NCI-H2196 treated with DMSO at 0.1 percent for 48 hours (cell line): ENCODE measurements around the gene NUP214.
"Not testable (repeated sequence)": the region's sequence is repeated elsewhere in the genome, so short reads cannot be mapped to it uniquely, and the experiment has no call there.

Experiments
- DNase-seq: peaks from one replicate; lab custom pipeline; 2025; ENCODE audit not compliant: unreplicated experiment; lab: John Stamatoyannopoulos, UW

NUP214 gene

DNA sequence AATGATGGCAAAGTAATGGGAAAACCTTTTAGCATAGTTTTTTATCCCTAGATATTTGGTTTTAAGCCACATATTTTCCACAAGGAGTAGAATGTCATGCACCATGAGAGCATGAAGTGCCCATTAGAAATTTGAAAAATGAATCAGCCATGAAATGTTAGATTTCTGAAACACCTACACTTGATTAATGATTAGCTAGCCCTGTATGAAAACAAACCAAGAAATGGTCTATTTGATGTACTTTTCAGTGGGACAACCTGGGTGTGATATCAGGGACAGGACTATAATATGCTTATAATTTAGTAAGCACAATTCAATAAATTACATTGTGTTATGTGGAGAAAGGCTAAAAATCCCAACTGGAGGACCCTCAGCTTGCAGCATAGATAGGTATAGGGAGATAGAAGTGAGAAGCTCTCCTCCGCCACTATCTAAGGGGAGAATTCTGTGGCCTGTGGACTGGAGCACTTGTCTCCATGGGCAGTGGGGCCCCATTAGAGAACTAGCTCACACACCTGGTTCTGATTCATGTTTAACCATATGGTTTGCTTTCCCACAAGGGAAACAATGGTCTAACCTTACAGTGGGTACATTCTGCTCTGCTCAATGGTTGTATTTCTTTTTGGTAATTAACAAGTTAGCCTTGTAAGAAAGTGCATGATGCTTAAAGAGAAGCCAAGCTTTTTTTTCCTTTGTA is 35.2 kb downstream of the NUP214 start:
- no peak for DNase-seq

DNA sequence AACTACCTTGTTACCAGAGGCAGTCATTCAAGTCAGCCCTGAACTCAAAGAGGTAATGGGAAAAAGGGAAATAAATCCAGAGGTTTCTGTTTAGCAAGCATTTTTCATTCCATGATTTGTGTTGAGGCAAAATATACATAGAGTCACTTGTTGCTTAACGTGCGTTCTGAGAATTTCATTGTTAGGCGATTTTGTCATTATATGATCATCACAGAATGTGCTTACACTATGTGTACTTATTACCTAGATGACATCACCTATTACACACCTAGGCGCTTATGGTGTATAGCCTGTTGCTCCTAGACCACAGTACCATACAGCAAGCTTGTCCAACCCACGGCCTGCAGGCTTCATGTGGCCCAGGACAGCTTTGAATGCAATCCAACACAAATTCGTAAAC is 36.2 kb downstream of the NUP214 start:
- no peak for DNase-seq

DNA sequence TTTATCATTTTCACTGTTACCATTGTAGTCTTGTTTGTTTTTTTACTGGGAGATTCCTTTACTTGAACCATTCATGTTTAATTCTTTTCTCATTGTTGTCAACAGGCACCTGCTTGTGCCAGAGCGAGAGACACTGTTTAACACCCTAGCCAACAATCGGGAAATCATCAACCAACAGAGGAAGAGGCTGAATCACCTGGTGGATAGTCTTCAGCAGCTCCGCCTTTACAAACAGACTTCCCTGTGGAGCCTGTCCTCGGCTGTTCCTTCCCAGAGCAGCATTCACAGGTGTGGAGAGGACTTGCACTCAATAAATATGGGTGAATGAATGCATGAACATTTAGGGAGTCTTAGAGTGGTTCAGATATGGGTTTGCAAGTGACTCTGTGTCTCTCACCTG is 37.5 kb downstream of the NUP214 start:
- no peak for DNase-seq

DNA sequence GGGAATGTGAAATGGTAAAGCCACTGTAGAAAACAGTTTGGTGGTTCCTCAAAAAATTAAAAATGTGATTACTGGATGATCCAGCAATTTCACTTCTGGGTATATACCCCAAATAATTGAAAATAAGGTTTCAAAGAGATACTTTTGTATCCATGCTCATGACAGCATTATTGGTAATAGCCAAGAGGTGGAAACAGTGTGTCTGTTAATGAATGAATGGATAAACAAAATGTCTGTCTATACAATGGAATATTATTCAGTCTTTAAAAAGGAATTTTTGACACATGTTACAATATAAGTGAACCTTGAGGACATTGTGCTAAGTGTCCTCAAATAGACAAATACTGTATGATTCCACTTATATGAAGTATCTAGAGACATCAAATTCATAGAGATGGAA is 40.1 kb downstream of the NUP214 start:
- no peak for DNase-seq

DNA sequence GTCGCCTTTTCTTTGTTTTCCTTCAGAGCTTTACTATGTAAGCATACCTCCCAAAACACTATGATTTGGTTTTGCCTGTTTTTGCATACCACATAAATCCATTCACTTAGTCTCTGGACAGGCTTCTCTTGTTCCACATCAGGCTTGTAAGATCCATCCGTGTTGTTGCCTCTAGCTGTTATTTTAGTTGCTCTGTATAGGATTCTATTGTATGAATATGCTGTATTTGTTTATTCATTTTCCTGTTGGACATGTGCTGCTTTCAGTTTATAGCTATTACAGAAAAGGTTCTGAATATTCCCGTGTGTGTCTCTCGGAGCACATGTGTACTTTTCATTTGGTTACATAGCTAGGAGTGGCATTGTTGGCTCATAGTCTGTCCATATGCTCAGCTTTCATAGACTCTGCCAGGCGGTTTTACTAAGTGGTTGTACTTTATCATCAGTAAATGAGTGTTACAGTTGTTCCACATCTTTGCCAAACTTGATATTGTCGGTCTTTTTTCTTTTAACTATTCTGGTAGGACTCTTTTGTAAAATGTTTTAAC is 41.8 kb downstream of the NUP214 start:
- DNase-seq = peak; percentile 16

DNA sequence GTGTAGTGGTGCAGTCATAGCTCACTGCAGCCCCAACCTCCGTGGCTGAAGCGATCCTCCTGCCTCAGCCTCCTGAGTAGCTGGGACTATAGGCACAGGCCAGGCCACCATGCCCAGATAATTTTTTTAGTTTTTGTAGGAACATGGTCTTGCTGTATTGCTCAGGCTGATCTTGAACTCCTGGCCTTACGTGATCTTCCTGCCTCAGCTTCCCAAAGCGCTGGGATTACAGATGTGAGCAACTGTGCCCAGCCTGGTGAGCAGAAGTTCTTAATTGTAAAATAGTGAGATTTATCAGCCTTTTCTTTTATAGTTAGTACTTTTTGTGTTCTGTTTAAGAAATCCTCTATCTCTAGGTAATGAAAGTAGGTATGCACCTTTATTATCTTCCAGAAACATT is 42.5 kb downstream of the NUP214 start:
- DNase-seq = no peak

DNA sequence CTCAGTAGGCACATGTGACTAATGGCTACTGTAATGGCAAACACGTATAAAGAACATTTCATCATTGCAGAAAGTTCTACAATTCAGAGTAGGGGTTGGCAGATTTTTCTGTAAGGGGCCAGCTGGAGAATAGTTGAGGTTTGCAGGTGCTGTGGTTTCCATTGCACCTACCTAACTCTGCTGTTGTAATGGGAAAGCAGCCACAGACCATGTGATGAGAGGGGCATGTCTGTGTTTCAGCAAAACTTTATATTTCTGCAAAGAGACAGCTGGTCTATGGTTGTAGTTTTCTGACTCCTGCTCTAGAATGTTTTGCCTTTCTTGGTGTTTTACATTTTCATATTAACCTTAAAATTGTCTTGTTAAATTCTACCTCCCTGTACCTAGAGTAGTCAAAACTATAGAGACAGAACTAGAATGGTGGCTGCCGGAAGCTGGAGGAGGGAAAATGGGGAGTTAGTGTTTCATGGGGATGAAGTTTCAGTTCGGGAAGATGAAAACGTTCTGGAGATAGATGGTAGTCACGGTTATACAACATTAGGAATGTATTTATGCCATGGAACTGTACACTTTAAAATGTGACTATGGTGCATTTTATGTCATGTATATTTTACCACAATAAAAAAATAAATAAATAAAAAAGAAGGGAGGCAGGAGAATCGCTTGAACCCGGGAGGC is 44.3 kb downstream of the NUP214 start:
- DNase-seq = no peak

DNA sequence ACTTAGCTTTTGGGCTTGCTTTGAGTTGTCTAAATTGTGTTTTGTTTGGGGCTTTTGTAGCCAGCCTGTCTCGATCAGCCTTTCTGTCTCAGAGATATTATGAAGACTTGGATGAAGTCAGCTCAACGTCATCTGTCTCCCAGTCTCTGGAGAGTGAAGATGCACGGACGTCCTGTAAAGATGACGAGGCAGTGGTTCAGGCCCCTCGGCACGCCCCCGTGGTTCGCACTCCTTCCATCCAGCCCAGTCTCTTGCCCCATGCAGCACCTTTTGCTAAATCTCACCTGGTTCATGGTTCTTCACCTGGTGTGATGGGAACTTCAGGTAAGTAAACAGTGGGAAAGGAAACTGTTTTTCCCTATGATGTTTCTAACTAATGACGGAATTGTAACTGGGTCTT is 48.6 kb downstream of the NUP214 start:
- no peak for DNase-seq

DNA sequence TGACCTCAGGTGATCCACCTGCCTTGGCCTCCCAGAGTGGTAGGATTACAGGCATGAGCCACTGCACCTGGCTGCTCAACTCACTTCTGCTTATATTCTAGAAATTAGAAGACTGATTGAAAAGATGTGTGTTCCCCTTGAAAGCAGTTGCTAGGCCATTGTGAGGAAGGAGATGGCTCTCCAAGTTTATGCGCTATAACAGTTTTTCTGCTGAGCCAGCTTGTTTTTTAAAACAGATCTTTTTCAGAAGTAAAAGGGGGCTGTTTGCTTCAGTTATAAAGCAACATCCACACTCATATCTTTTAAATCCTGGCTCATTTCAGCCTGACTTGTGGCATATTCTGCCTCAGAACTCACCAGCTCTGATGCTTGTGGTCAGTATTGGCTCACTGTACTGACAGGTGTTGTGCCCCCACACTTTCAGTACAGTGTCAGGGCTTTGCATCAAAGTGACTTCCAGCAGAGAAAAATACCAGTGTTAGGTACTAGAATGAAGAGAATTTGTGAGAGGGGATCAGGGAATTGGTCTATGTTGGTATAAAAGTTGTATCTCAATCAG is 49.4 kb downstream of the NUP214 start:
- DNase-seq = no peak

DNA sequence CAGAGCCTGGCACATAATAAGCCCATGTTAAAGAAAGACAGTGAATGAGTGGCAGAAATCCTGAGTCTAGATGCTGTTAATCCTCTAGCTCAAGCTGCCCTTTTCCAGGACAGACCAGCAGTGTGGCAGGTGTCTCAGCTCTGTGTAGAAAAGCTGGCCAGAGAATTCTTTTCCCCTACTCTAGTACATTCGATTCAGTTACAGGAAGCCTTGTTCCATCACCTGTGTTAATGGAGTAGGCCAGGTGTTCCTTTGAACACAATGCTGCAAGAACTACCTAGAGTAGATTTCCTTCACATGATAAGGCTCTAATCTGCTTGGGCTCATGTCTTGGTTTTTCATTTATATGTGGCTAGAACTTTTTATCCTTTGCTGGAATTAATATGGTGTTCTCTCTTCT is 52.5 kb downstream of the NUP214 start:
- no peak for DNase-seq

DNA sequence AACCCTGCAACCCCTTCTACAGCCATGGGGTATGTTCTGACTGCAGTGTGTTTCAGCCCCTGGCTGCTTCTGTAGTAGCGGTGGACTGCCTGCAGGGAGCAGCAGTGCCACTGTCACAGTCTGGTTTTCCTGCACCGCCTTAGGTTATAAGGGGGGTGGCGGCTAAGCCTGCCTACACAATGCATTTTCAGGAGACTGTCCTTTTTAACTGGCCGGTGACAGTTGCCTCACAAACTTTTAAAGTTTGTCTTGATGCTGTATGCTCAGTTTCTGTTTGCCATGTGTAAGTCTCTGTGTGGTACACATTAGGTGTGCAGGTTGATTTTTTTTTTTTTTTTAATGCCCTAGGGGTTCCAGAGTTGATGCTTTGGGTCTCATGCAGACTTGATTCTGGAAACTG is 53.0 kb downstream of the NUP214 start:
- peak; percentile 37 for DNase-seq

DNA sequence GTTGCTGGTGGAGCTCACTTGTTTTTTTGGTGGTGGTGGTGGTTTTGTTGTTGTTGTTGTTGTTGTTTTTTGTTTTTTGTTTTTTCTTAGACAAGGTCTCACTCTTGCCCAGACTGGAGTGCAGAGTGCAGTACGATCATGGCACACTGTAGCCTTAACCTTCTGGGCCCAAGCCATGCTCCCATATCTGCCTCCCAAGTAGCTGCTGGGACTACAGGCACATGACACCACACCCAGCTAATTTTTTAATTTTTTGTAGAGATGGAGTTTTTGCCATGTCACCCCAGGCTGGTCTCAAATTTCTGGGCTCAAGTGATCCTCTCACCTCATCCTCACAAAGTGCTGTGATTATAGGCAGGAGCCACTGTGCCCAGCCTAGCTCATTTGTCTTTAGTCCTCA is 53.5 kb downstream of the NUP214 start:
- DNase-seq = no peak

DNA sequence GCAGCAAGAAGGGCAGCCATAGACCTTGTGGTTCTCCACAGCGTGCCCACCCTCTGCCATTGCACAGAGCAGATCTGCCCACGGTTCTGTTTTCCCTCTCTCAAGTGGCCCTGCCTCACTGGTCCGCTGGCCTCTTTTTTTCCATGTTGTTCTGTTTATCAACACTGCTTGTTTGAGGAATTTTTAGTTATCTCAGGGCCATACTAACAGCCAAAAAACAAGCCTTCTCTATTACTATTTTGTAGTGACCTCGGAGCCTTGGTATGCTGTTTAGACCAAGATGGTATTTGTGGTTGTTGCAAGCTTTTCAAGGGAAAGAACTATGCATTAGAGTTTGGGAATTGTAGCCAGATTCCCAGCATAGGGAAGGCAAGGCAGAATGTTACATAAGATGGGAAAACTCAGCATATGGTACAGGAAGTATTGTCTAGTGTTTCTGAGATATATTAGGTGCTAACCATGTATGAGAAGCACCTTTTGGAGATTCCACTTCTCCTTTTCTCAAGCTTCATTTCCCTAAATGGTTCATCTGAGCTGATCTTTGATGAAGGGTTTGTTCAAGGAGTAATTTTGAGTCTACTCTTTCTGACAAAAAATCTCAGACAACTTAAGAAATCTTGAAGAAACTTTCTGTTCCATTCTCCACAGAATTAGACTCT is 54.3 kb downstream of the NUP214 start:
- DNase-seq = no peak

DNA sequence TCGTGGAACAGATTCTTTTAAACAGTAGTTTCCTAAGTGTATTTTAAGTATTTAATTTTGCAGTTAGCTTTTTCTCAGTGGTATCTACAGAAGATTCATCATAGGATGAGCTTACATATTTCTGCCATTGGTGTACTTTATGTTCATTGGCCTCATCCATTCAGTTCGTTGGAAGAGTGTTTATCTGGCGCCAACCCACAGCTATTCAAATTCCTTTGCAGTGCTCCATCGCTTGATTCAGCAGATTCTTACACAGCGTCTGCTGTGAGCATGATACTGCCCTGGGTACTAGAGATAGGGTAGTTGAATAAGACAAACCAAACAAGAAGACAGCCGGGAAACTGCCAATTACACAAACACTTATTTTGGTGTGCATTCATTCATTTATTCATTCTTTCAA is 55.1 kb downstream of the NUP214 start:
- no peak for DNase-seq

DNA sequence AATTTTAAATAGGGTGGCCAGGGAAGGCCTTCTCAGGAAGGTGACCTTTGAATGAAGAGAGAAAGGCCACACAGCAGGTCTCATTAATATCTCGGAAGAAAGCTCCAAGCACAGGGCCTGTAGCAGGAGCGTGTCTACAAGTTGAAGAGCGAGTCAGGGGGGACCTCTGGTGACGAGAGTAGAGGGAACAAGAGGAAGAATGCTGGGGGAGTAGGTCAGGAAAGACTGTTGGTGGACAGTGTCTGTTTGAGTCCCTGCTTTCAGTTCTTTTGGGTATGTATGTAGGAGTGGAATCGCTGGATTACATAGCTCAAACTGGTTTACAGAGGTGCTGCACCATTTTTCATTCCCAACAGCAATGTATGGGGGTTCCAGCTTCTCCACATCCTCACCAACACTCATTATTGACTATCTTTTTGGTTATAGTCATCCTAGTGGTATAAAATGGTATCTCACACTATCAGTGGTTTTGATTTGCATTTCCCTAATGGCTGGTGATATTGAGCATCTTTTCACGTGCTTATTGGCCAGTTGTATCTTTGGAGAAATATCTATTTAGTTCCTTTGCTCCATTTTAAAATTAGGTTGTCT is 55.8 kb downstream of the NUP214 start:
- DNase-seq = no peak

DNA sequence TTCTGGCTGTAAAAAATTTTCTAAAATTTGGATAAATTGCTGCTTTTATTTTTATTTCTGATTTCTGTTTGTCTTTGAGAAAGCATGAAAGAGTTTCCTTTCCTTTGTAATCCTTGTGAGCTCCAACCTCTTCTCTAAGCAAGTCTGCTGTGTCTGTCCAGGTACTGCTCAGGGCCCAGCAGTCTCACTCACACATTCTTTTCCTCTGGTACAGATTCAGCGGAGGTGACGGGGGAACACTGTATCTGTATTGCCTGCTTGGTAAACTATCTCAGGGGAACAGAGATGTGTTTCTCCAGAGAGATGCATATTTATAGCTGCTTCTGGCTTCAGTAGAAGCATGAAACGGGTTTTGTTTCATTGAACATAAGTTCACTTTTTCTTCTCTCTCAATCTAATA is 60.5 kb downstream of the NUP214 start:
- DNase-seq = no peak

DNA sequence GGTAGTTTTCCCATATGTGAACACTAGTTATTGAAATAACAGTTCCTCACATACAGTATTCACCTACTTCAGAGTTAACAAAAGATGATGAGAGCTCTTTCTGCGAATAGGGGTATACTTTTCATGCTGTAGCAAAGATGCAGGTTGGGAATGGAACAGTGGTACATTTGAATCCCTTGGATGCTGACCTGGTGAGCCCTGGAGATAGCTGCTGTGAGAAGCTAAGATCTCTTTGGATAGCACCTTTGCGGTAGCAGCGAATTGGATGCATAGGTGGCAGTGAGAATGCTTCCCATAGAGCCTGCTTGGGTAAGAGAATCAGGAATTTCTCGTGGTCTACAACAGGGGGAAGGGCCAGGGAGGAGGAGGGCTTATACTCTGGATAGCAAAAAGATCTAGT is 61.2 kb downstream of the NUP214 start:
- DNase-seq = no peak

DNA sequence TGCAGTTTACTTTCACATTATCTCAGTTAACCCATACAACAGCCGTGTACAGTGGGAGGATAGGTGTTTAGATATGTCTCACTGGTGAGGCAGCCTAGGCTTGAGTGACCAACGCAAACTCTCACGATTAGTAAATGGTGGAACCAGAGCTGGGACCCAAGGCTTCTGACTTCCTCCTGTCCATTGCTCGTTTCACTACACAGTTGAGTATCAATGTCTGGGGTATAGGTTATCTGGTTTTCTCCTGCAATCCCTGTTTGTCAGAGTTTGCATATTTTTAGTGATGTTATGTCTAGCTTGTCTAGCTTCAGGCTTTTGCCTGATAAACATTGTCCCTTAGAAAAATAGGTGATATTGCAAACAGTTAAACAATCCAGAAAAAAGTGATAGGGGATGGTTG is 62.6 kb downstream of the NUP214 start:
- no peak for DNase-seq

DNA sequence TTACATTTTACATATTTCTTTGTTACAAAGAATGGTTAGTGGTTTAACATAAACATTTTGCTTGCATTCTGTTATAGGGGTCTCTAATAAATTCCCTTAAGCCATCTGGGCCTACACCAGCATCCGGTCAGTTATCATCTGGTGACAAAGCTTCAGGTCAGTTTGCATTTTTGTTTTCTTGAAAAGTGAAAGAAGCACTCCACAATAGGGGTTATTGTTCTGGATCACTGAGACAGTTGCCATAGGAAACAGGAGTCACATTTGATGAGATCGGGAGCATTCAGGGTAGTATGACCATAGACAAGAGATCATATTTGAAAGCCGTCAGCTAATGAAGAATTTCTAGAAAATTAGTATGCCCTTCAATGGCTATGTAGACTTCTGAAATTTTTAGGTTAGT is 63.6 kb downstream of the NUP214 start:
- DNase-seq = no peak

DNA sequence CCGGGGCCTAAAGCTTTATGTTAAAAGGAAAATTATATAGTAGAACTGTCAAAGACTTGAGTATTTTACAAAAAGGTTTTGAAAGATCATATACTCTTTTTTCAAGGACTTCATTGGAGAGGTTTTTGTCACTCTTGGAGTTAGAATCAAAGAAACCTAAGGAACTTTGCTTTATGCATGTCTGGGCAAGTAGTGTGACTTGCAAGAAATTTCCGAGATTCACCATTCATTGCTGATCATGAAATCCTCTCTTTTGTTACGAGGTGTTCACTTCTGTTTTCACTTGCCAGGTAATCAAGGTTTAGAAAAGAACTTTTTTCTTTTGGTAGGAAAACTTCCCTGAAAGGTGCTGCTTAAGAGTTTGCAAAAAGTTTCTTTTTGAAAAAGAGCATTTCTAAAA is 64.8 kb downstream of the NUP214 start:
- DNase-seq = no peak

DNA sequence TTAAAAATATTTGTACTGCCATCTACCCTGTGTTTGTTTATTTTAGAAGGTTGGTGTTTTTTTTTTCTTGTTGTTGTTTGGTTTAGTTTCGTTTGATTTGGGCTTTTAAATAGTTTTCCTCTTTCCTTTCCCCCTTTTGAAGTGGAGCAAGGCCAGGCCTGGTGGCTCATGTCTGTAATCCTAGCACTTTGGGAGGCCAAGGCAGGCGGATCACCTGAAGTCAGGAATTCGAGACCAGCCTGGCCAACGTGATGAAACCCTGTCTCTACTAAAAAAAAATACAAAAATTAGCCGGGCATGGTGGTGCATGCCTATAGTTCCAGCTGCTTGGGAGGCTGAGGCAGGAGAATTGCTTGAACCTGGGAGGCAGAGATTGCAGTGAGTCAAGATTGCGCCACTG is 65.6 kb downstream of the NUP214 start:
- not testable (repeated sequence) for DNase-seq

DNA sequence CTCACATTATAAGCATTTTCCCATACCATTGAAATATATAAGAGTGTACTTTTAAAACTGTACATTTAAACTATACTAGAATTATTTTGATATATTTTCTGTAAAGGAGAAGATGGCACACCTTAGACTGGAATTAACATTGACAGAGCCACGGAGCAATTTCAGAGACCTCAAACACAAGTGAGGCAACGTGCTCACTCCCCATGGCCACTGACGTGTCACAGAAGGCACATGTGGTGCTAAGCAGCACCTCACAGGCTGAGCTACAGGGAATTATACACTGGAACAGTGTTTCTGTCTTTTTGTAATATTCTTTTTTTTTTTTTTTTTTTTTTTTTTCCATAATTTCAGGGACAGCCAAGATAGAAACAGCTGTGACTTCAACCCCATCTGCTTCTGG is 66.5 kb downstream of the NUP214 start:
- DNase-seq = no peak
